ENCODE data around the gene TRIM2.

DNA sequence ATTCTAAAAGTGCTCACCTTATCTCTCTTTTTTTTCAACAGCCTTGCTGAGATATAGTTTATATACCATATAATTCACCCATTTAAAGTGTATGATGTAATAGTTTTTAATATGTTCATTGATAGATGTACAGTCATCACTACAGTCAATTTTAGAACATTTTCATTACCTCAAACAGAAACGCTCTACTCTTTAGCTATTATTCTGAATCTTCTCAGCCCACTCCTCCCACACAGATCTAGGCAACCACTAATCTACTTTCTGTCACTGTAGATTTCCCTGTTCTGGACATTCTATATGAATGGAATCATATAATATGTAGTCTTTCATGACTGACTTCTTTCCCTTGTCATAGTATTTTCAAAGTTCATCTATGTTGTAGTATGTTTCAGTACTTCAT, 162.8 kb downstream of the TRIM2 start:
- TF ChIP-seq EZH2 (IDR thresholded peaks at IDR 0.05; ENCODE audit: borderline replicate concordance, low read depth, low read length, poor library complexity, severe bottlenecking) (no peak), CTCF (conservative IDR thresholded peaks at IDR 0.05; ENCODE audit: low read depth, low read length) (no peak)

Measured in A673 (cell line).